K562 (cell line): ENCODE data around the gene ANO3. TPM values are rescaled to one million over a fixed set of nuclear protein-coding genes. Genes with fewer than 3 reads are reported as not detected.

Experiments
- ATAC-seq: fragments of 200-7000 bp; cut with Tn5 transposase; 3 replicates; pipeline ENCODE4 v1.9.1; 2020; ENCODE audit warnings: moderate library complexity
- BruUV-seq: library from RNA; stranded (reverse); fragments of 400-500 nt; replicated peaks from 2 replicates; lab custom pipeline; 2021; lab: Mats Ljungman, UMichigan
- CTCF ChIA-PET: fragments of 300-600 bp; formaldehyde crosslinking; extraction: SDS; loops from one replicate; lab custom pipeline; 2021; ENCODE audit warnings: low intra/inter-chr PET ratio; lab: Yijun Ruan, JAX
- POLR2A ChIA-PET: fragments of 300-600, 350-650 bp; sonication (Branson Sonifier 250); formaldehyde crosslinking; extraction: SDS; loops from one replicate; lab custom pipeline; 2021; ENCODE audit warnings: antibody characterized with exemption, inconsistent platforms; lab: Yijun Ruan, JAX
- DNase-seq, 4 experiments: peaks; one replicate each; pipeline versions ENCODE4 v3.0.0 to v3.0.0-alpha.2; 2011 to 2018; ENCODE audit warnings: low spot score in 3 of 4, mixed read lengths in 3 of 4; ENCODE audit errors: extremely low read depth in 1 of 4
- FAIRE-seq: peaks from 2 replicates; lab custom pipeline; 2011; peaks lifted over from hg19 to GRCh38; lab: Jason Lieb, UNC
- H2AFZ ChIP-seq: 2 replicates; pipeline ENCODE4 v1.6.0; 2011; ENCODE audit warnings: low read depth, low read length, control low read depth, inconsistent platforms
- H3K27ac ChIP-seq: fragments of 200-600 bp; 3 replicates; pipeline ENCODE4 v1.8.0; 2011; ENCODE audit warnings: low read depth, mild to moderate bottlenecking, control low read depth, inconsistent platforms, low read length, moderate library complexity, mixed read lengths; ENCODE audit errors: extremely low read depth
- H3K27me3 ChIP-seq, 2 experiments: fragments of 300-600 bp in 1 of 2; 2 replicates in 1 of 2; 3 replicates in 1 of 2; pipeline versions ENCODE4 v1.6.0 to v1.8.0; 2011; ENCODE audit warnings: inconsistent platforms in 2 of 2, low read length in 2 of 2, mild to moderate bottlenecking in 1 of 2, mixed read lengths in 1 of 2, moderate library complexity in 1 of 2; ENCODE audit not compliant: control insufficient read depth in 2 of 2, insufficient read depth in 2 of 2
- H3K36me3 ChIP-seq: fragments of 300-600 bp; 3 replicates; pipeline ENCODE4 v1.8.0; 2011; ENCODE audit warnings: mild to moderate bottlenecking, low read length, inconsistent platforms; ENCODE audit not compliant: control insufficient read depth, insufficient read depth
- H3K4me1 ChIP-seq, 2 experiments: fragments of 200-600 bp in 1 of 2; replicated peaks in 1 of 2; 2 replicates in 1 of 2; 3 replicates in 1 of 2; pipeline versions ENCODE4 v1.5.1 to v1.8.0; 2011; ENCODE audit warnings: inconsistent platforms in 2 of 2, low read length in 2 of 2, mild to moderate bottlenecking in 1 of 2, mixed read lengths in 1 of 2, moderate library complexity in 1 of 2; ENCODE audit not compliant: control insufficient read depth in 2 of 2, insufficient read depth in 2 of 2
- H3K4me2 ChIP-seq: 2 replicates; pipeline ENCODE4 v1.6.1; 2011; ENCODE audit warnings: low read length, control low read depth, inconsistent platforms, mixed read lengths; ENCODE audit not compliant: insufficient read depth
- H3K4me3 ChIP-seq: fragments of 200-600 bp; sonication (generic), shearing (Covaris generic); 2 replicates; pipeline ENCODE4 v1.5.1; 2016; ENCODE audit warnings: control low read depth, inconsistent platforms
- H3K79me2 ChIP-seq: fragments of 200-600 bp; 3 replicates; pipeline ENCODE4 v1.8.0; 2011; ENCODE audit warnings: low read length, inconsistent platforms; ENCODE audit not compliant: control insufficient read depth, insufficient read depth
- H3K9ac ChIP-seq, 2 experiments: 2 replicates each; pipeline versions ENCODE4 v1.6.0 to v1.6.1; 2011; ENCODE audit warnings: low read depth in 2 of 2, low read length in 2 of 2, control low read depth in 1 of 2, inconsistent platforms in 1 of 2, mild to moderate bottlenecking in 1 of 2, mixed read lengths in 1 of 2; ENCODE audit not compliant: insufficient read depth in 1 of 2
- H3K9me1 ChIP-seq: one replicate; pipeline ENCODE4 v1.6.0; 2011; ENCODE audit warnings: inconsistent platforms, mild to moderate bottlenecking, low read length, moderate library complexity; ENCODE audit not compliant: control insufficient read depth, insufficient read depth
- H3K9me3 ChIP-seq: replicated peaks from 2 replicates; pipeline ENCODE4 v1.5.1; 2011; ENCODE audit warnings: low read depth, low read length, inconsistent platforms; ENCODE audit not compliant: control insufficient read depth, insufficient read depth
- H4K20me1 ChIP-seq: replicated peaks from 2 replicates; pipeline ENCODE4 v1.6.1; 2011; ENCODE audit warnings: low read length, inconsistent platforms, mixed read lengths; ENCODE audit not compliant: control insufficient read depth, insufficient read depth
- BCL6 ChIP-seq: fragments of 250-450 bp; sonication (Bioruptor Pico); IDR thresholded peaks from 2 replicates; pipeline ENCODE4 v1.4.0; 2020
- FOXA3 ChIP-seq, 2 experiments: fragments of 450-650 bp in 1 of 2; sonication (generic) in 1 of 2; formaldehyde crosslinking; IDR thresholded peaks in 1 of 2; conservative IDR thresholded peaks in 1 of 2; 2 replicates each; pipeline versions ENCODE4 v1.4.0 to v1.8.0; 2020 to 2022; ENCODE audit warnings: mild to moderate bottlenecking in 2 of 2, missing genetic modification reagents in 1 of 2
- HLTF ChIP-seq: fragments of 450-650 bp; IDR thresholded peaks from 2 replicates; pipeline ENCODE4 v1.6.1; 2016
- HNRNPH1 ChIP-seq: fragments of 200-400 bp; formaldehyde crosslinking; optimal IDR thresholded peaks from 2 replicates; pipeline ENCODE3; 2017; ENCODE audit warnings: low read depth, mild to moderate bottlenecking, low read length, moderate library complexity
- ID3 ChIP-seq, 2 experiments: fragments of 250-450 bp in 1 of 2; fragments of 450-650 bp in 1 of 2; sonication (Bioruptor Pico) in 1 of 2; IDR thresholded peaks; 2 replicates each; pipeline versions ENCODE4 v1.6.1 to v1.8.0; 2016 to 2021; ENCODE audit warnings: mild to moderate bottlenecking in 2 of 2, moderate library complexity in 2 of 2, missing compliant biosample characterization in 1 of 2, missing genetic modification characterization in 1 of 2
- MEF2A ChIP-seq: IDR thresholded peaks from 2 replicates; pipeline ENCODE4 v1.6.1; 2011; ENCODE audit warnings: low read depth, mild to moderate bottlenecking, low read length, moderate library complexity; ENCODE audit not compliant: control insufficient read depth
- SMARCB1 ChIP-seq: IDR thresholded peaks from 2 replicates; pipeline ENCODE4 v1.6.1; 2011; ENCODE audit warnings: improper control_type of control experiment, low read depth; ENCODE audit not compliant: insufficient read length
- TCF7L2 ChIP-seq: fragments of 150-350 bp; IDR thresholded peaks from 2 replicates; pipeline ENCODE4 v1.6.1; 2016; ENCODE audit warnings: low read depth, mild to moderate bottlenecking, low read length, moderate library complexity
- ZNF124 ChIP-seq: sonication (generic); formaldehyde crosslinking; IDR thresholded peaks from 2 replicates; pipeline ENCODE4 v1.8.1; 2022; ENCODE audit warnings: missing genetic modification reagents
- ZNF23 ChIP-seq: fragments of 250-450 bp; sonication (Bioruptor Pico); IDR thresholded peaks from 2 replicates; pipeline ENCODE4 v1.4.0; 2020; ENCODE audit warnings: mild to moderate bottlenecking
- WGBS: fragments of 100-300 bp; shearing (Covaris generic); methylation state at CpG from one replicate; pipeline ENCODE4 v1.1.6; 2016; ENCODE audit warnings: low coverage, mixed read lengths; ENCODE audit not compliant: insufficient coverage; ENCODE audit errors: missing lambda C conversion rate; 5-methylcytosine and 5-hydroxymethylcytosine counted together
- in situ Hi-C: fragments of 300-500 bp; cut with MboI; formaldehyde crosslinking; loops from 4 replicates; pipeline ENCODE4 v1.15.0; 2018; ENCODE audit warnings: inconsistent platforms, mixed read lengths
- intact Hi-C: fragments of 100-400 bp; cut with micrococcal nuclease; formaldehyde crosslinking; loops from 2 replicates; pipeline ENCODE4 v1.14.2; 2022
- polyA plus RNA-seq, 8 experiments: library from polyadenylated mRNA; depleted of rRNA in 4 of 8; stranded (reverse) in 5 of 8; unstranded in 3 of 8; fragments of >200 nt; fragmentation: Nextera tagmentation in 2 of 8; fragmentation: Illumina TruSeq in 1 of 8; extraction: Ambion mirVana in 2 of 8; extraction: Trizol in 1 of 8; gene quantifications; 2 replicates each; pipeline versions ENCODE4 v1.2.1 to v1.2.3, GENCODE V29; 2011 to 2014; ENCODE audit warnings: inconsistent platforms in 1 of 8, missing spikeins in 1 of 8
- total RNA-seq, 7 experiments: library from RNA; depleted of rRNA in 6 of 7; stranded (reverse); fragments of >200 nt in 6 of 7; fragmentation: Illumina TruSeq in 2 of 7; extraction: Trizol in 2 of 7; gene quantifications; 2 replicates each; pipeline versions ENCODE4 v1.2.1 to v1.2.3, GENCODE V29; 2011 to 2021; ENCODE audit warnings: low replicate concordance in 1 of 7
- TF ChIP-seq, protein P1 (sequence below): fragments of 450-650 bp; IDR thresholded peaks from 2 replicates; pipeline ENCODE4 v1.6.1; 2016; ENCODE audit warnings: missing biosample characterization, missing genetic modification characterization
- TF ChIP-seq, protein P2 (sequence below): fragments of 450-650 bp; IDR thresholded peaks from 2 replicates; pipeline ENCODE4 v1.6.1; 2016; ENCODE audit warnings: low read depth, mild to moderate bottlenecking, moderate library complexity
- TF ChIP-seq, protein P3 (sequence below): sonication (generic); formaldehyde crosslinking; IDR thresholded peaks from 2 replicates; pipeline ENCODE4 v1.5.0; 2020; ENCODE audit warnings: missing genetic modification reagents

ANO3 gene
- total and polyA plus RNA-seq, 9 of the 15 experiments (the other 6 are each of a cell fraction or from before 2014, with no cell fraction given): 0.01 to 0.13 (median 0.04) TPM; not detected in 1

DNA sequence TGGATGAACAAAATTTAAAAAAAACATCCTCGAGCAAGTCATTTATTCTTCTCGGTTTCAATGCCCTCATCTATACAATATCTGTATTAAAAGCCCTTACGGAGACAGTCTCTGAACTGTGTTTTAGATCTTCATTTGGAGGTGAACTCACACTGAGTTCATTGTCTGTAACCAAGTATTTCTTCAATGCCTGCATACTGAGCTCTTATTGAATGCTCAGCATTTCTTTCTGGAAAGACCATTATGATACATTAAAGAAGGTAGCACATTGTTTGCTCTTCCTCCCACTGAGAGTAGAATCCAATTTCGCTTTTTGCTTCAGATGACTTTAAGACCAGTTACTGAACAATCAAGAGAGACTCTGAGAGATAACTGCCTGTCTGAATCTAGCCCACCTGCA, 1.7 kb upstream of the ANO3 start:
- H3K4me1 ChIP-seq: no peaks in the 10 kb centered on the region
- H3K9me3 ChIP-seq: no peaks in the 10 kb centered on the region
- ChIA-PET POLR2A (no interaction called here), CTCF (no interaction called here)
- intact Hi-C loops: no loop called here
- no peak overlapping the region for H3K9ac ChIP-seq
- H3K27ac ChIP-seq: no peak overlapping the region
- TF ChIP-seq, protein P1, sequence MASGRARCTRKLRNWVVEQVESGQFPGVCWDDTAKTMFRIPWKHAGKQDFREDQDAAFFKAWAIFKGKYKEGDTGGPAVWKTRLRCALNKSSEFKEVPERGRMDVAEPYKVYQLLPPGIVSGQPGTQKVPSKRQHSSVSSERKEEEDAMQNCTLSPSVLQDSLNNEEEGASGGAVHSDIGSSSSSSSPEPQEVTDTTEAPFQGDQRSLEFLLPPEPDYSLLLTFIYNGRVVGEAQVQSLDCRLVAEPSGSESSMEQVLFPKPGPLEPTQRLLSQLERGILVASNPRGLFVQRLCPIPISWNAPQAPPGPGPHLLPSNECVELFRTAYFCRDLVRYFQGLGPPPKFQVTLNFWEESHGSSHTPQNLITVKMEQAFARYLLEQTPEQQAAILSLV (tag): no peak
- TF ChIP-seq ID3 (CRISPR knock-in tag; IDR thresholded peaks at IDR 0.05) (no peak), ID3 (tag; IDR thresholded peaks at IDR 0.05) (no peak), TCF7L2 (no peak), ZNF124 (CRISPR knock-in tag) (no peak), FOXA3 (CRISPR knock-in tag; conservative IDR thresholded peaks at IDR 0.05 in 1 of 2, IDR thresholded peaks at IDR 0.05 in 1 of 2) (no peak), HNRNPH1 (no peak), SMARCB1 (no peak), ZNF23 (CRISPR knock-in tag) (no peak), HLTF (no peak), MEF2A (no peak), BCL6 (CRISPR knock-in tag) (no peak)
- TF ChIP-seq, protein P2, sequence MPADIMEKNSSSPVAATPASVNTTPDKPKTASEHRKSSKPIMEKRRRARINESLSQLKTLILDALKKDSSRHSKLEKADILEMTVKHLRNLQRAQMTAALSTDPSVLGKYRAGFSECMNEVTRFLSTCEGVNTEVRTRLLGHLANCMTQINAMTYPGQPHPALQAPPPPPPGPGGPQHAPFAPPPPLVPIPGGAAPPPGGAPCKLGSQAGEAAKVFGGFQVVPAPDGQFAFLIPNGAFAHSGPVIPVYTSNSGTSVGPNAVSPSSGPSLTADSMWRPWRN: no peak
- TF ChIP-seq, protein P3, sequence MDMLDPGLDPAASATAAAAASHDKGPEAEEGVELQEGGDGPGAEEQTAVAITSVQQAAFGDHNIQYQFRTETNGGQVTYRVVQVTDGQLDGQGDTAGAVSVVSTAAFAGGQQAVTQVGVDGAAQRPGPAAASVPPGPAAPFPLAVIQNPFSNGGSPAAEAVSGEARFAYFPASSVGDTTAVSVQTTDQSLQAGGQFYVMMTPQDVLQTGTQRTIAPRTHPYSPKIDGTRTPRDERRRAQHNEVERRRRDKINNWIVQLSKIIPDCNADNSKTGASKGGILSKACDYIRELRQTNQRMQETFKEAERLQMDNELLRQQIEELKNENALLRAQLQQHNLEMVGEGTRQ (CRISPR knock-in tag): no peak
- H4K20me1 ChIP-seq: no peaks in the 10 kb centered on the region
- H3K36me3 ChIP-seq: no peaks in the 10 kb centered on the region
- no peaks in the 10 kb centered on the region for H3K79me2 ChIP-seq
- no peaks in the 10 kb centered on the region for H3K9me1 ChIP-seq
- in situ Hi-C loops: no loop called here
- FAIRE-seq (no peak), DNase-seq (no peak), ATAC-seq (no peak)
- H3K4me3 ChIP-seq: no peak overlapping the region
- WGBS: 0% methylated on average over 4 of the region's 4 CpGs
- no peak overlapping the region for H3K4me2 ChIP-seq
- no TSS peak for BruUV-seq
- H3K27me3 ChIP-seq: no peaks in the 10 kb centered on the region
- no peak overlapping the region for H2AFZ ChIP-seq
